ENCODE measurements around the gene TUBB6. TPM values are rescaled to one million over a fixed set of nuclear protein-coding genes. Genes with fewer than 3 reads are reported as not detected.

TUBB6 gene
- total and polyA plus RNA-seq, 10 of the 15 experiments (the other 5 are each of a cell fraction or from before 2014, with no cell fraction given) = 27.4 to 262 (median 82.5) TPM

- H3K36me3 ChIP-seq (ENCODE audit: control insufficient read depth in 2 of 2, insufficient read depth in 2 of 2, low read length in 1 of 2) = peaks cover 6 to 18% of the 10 kb centered on the region in 2 experiments; a peak in 3 of 4 replicates
- no peak for DNase-seq (ENCODE audit: low read depth, low spot score)
- POLR2A ChIA-PET = no interaction called here
- whole genome bisulfite sequencing (ENCODE audit: insufficient coverage, insufficient replicate concordance, low lambda C conversion rate, missing lambda C conversion rate) = 84% methylated on average over 7 of the region's 7 CpGs
- H3K4me1 ChIP-seq (ENCODE audit: control insufficient read depth, insufficient read depth, low read length) = no peaks in the 10 kb centered on the region
- no peak overlapping the region for H3K9ac ChIP-seq (ENCODE audit: control insufficient read depth, insufficient read depth, low read length)
- CTCF ChIA-PET = interaction anchor here (0.7 kb wide), 1 partner anchor 1372 kb away, joined by 3 read pairs; no protein-coding TSS in a partner anchor
- H3K4me3 ChIP-seq = no peak overlapping the region
- H2AFZ ChIP-seq (ENCODE audit: control insufficient read depth, low read depth, low read length) = no peak overlapping the region
- no peaks in the 10 kb centered on the region; the same call in 1 of the 2 replicates for H4K20me1 ChIP-seq (ENCODE audit: control insufficient read depth, insufficient read depth)
- no peaks in the 10 kb centered on the region for H3K27me3 ChIP-seq (replicated peaks in 1 of 2; ENCODE audit: control insufficient read depth in 2 of 2, insufficient read depth in 2 of 2, low read length in 1 of 2)
- no peak for FAIRE-seq
- SMC1A ChIA-PET (ENCODE audit: uncharacterized antibody, unreplicated experiment) = no interaction called here
- H3K9me3 ChIP-seq (replicated peaks; ENCODE audit: control insufficient read depth, insufficient read depth, low read length) = no peaks in the 10 kb centered on the region
- intact Hi-C loops (cut with micrococcal nuclease; ENCODE audit: unreplicated experiment) (no loop called here), in situ Hi-C loops (cut with MboI) (no loop called here)
- ATAC-seq = no peak
- no TSS peak for BruUV-seq (replicated peaks)
- RAD21 ChIA-PET (ENCODE audit: unreplicated experiment) = no interaction called here
- H3K79me2 ChIP-seq (ENCODE audit: control insufficient read depth, insufficient read depth, low read length) = no peaks in the 10 kb centered on the region
- no peak for TF ChIP-seq KDM1A (IDR thresholded peaks at IDR 0.05; ENCODE audit: borderline replicate concordance)
- no peak for TF ChIP-seq TARDBP (IDR thresholded peaks at IDR 0.05; ENCODE audit: borderline replicate concordance)
- TF ChIP-seq PKNOX1 (IDR thresholded peaks at IDR 0.05) = no peak
- no peak for TF ChIP-seq ZNF274 (IDR thresholded peaks at IDR 0.05; ENCODE audit: insufficient read depth, insufficient read length)
- no peak for TF ChIP-seq IKZF1 (conservative IDR thresholded peaks at IDR 0.05)
- TF ChIP-seq NBN (IDR thresholded peaks at IDR 0.05) = no peak
- TF ChIP-seq RBBP5 (conservative IDR thresholded peaks at IDR 0.05) = no peak
- no peak for TF ChIP-seq SMC3 (IDR thresholded peaks at IDR 0.05; ENCODE audit: borderline replicate concordance, low read length)
- TF ChIP-seq POU2F2 (IDR thresholded peaks at IDR 0.05; ENCODE audit: borderline replicate concordance, low read depth, low read length) = no peak
- TF ChIP-seq RB1 (IDR thresholded peaks at IDR 0.05; ENCODE audit: borderline replicate concordance) = no peak
- no peak for TF ChIP-seq NR2F1 (conservative IDR thresholded peaks at IDR 0.05)
- no peak for TF ChIP-seq TCF7 (IDR thresholded peaks at IDR 0.05; ENCODE audit: borderline replicate concordance)
- TF ChIP-seq BHLHE40 (IDR thresholded peaks at IDR 0.05; ENCODE audit: borderline replicate concordance in 1 of 2, low read depth in 2 of 2, low read length in 1 of 2) = no peak
- no peak for TF ChIP-seq SP1 (IDR thresholded peaks at IDR 0.05; ENCODE audit: low read depth, low read length)
- H3K27ac ChIP-seq (ENCODE audit: control insufficient read depth, insufficient read depth) = no peak overlapping the region
- no peak overlapping the region for H3K4me2 ChIP-seq (ENCODE audit: control insufficient read depth, insufficient read depth)
These were observed 27.5 kb downstream of the TUBB6 start for GRCh38 chr18:12335503-12335902.
